Measurements from ENCODE around the gene TRIM47.

DNA sequence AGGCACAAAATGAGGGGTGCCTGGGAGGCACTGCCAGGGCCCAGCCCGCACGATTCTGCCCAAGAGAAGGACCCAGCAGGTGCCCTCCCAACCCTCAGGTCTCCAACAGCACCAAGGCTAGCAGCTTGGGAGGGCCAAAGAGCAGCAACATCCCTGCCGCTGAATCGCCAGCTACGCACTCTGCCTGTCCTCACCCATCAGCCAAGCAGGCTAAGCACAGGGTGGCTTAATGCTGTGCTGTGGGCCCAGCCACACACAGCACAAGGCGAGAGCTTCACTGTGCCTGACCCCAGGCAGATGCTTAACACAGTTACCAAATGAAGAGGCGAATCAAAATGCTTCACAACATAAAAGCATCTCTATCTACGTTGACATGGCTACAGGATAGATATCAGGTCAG is 36.9 kb upstream of the TRIM47 start:
- TF ChIP-seq, protein P1, sequence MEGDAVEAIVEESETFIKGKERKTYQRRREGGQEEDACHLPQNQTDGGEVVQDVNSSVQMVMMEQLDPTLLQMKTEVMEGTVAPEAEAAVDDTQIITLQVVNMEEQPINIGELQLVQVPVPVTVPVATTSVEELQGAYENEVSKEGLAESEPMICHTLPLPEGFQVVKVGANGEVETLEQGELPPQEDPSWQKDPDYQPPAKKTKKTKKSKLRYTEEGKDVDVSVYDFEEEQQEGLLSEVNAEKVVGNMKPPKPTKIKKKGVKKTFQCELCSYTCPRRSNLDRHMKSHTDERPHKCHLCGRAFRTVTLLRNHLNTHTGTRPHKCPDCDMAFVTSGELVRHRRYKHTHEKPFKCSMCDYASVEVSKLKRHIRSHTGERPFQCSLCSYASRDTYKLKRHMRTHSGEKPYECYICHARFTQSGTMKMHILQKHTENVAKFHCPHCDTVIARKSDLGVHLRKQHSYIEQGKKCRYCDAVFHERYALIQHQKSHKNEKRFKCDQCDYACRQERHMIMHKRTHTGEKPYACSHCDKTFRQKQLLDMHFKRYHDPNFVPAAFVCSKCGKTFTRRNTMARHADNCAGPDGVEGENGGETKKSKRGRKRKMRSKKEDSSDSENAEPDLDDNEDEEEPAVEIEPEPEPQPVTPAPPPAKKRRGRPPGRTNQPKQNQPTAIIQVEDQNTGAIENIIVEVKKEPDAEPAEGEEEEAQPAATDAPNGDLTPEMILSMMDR (IDR thresholded peaks at IDR 0.05), result no peak
- TF ChIP-seq POLR2A (IDR thresholded peaks at IDR 0.05), result no peak
